T-helper 22 cell (primary cell): ENCODE data around the gene KCTD11.

Experiments used
- DNase-seq: peaks from one replicate; pipeline ENCODE4 v3.0.0-alpha.2; 2020; ENCODE audit warnings: low read depth

Gene KCTD11

DNA sequence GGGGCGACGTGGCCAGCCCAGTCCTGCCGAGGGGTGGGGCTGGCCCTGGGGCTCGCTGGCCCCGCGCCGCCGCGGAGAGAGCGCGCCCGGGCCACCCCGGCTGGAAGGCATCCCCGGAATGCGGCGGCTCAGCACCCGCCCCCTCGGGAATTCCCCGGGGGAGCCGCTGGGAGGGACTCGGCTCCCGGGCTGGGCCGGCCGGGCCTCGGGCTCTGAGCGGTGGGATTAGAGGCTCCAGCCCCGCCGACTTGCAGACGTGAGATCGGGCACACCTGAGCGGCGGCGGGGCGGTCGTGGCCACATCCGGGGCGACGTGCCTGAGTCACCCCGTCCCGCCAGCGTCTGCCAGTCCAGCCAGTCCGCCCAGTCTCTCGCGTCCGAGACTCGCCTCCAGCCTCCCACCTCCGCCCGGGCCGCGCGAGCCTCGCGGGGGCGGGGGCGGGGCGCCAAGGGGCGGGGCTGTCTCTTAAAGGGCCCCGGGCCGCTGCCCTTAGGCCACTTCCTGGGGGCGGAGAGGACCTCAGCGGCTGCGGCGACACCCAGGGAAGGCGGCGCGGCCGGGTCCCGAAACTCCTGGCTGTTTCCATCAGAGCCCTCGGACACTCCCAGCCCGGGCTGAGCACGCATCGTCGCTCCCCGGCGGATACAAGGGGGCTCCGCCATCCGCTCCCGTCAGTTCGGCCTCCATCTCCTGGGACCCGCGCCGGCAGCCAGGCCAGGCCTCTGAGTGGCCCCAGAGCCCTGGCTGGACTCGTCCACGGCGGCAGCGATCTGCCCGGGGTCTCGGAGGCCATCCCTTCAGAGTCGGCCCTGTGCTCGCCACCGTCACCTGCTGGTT, at the start of gene KCTD11:
KCTD11 (plus strand) TSS at position 498 of the 838 bp plus-strand sequence.
- peak; percentile 81 for DNase-seq

DNA sequence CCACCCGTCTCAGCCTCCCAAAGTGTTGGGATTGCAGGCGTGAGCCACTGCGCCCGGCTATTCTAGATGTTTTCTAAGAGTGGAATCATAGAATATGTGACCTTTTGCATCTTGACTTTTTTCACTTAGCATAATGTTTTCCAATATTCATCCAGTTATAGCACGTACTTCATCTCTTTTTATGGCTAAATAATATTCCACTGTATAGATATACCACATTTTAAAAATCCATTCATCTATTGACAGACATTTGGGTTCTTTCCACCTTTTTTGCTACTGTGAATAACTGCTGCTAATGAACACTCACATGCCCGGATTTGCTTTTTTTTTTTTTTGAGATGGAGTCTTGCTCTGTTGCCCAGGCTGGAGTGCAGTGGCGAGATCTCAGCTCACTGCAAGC, 47.8 kb upstream of the KCTD11 start:
- DNase-seq: no peak

DNA sequence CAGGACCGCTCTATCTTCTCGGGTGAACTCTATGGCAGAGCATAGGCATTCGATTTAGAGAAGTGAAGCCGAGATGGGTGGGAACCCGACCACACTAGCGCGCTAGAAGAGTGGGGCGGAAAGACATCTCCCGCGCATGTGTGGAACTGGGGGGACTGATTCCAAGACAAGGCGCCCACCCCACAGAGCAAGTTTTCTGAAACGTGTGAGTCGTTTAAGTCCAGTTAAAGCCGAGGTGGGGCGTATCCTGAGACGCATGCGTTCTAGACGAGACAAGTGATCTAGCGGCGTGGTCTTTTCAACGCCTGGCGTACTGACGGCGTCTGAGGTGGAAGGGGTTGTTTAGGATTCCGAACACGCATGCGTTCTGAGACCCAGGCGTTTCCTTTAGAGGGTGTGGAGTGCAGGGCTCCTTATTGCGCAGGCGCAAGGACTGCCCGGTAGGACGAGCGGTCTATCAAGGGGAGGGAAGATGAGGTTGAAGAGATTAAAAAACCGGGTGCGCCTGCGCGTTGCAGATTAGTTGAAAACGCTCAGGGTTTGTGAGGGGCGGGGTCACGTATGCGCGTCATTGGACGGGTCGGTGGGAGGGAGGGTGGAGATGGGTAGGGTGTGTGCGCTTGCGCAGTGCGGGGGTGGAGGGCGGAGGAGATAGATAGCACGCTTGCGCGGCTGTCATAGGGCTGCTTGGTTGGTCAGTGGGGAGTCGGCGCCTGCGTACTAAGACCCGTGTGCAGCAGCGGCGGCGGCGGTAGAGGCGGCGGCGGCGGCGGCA, 44.9 kb upstream of the KCTD11 start, which contains the start of gene EIF5A:
EIF5A (plus strand) TSS at position 718 of the 775 bp plus-strand sequence. CDS start 2,008 bp downstream, outside the sequence.
- peak; percentile 100 for DNase-seq

DNA sequence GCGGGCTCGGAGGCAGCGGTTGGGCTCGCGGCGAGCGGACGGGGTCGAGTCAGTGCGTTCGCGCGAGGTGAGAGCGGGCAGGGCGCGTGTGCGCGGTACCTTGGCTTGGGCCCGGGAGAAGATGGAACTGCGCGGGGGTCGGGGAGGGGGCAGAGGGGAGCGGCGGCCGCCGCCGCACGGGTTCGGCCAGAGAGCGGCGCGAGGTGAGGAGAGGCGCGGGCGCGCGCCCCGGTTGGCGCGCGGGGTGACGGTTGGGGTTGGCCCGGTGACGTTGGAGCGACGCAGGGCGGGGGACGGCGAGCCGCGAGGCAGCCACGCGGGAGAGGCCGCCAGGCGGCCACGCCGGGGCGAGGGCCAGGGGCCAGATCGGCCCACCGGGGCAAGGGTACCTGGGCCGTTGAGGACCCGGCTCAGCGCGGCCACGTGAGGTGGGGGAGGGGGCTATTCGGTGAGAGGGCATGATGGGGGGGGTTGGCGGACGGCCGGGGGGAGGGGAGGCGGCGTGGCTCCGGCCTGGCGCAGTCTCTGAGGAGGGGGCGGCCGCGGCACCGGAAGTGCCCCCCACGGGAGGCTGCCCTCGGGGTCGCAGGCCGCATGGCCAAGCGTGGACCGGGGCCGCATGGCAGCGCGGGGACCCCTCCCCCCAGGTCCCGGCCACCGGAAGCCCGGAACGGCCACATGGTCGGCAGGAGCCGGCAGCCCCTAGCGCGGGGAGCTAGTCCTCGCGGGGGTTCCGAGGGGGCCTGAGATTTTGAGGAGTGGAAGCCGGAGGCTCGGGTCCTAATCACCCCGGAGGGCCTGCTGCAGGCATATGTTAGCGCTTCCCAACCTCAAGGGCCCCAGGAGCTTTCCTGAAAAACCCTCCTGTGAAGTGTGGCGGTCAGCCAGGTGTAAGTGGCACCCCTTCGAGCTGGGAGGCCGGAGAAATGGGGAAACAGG, 44.0 kb upstream of the KCTD11 start:
- peak; percentile 43 for DNase-seq

DNA sequence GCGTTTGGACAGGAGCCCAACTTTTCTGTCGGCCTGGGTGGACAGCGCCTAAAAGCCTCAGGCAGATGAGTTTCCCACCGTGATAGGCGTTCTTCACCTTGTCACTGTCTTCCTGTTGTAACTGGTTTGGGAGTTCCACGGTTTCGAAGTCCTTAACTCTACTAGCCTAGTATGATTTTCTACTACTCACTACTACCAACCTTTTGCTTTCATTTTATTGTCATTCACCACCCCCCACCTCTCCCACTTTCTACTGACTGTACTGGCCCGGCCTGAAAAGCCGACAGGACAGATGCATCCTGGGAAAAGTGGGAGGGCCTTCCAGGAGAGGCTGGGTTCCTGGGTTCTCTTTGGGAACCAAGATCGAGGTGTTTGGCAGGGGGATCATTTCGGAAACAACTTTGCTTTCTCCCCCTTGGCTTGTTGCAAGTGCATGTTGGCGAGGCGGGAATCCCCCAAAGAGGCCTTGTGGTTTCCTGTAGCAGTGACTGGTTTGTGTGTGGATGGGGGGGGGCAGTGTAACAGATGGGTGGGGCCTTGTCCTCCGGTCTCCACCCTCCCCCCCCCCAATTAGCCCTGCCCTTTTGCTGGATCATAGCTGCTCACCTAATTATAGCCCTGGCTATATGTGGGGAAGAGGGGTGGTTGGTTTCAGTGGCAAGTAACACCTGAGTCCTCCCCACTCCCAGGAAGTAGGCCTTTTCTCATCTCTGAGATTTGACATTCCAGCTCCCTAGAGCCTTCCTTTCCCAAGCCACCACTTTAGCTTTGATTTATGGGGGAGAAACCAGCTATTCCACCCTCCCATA, 43.1 kb upstream of the KCTD11 start:
- peak; percentile 91 for DNase-seq

DNA sequence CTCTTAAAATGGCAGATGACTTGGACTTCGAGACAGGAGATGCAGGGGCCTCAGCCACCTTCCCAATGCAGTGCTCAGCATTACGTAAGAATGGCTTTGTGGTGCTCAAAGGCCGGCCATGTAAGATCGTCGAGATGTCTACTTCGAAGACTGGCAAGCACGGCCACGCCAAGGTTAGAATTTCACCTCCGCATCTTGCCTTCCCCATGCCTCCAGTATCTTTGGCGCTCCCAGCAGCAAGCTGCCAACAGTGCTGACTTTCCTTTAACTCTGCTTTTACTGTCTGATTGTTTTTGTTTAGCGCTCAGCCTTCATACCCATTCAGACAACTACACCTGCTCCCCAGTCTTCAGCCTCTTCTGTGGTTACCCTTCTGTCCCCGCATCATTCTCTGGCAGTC, 42.3 kb upstream of the KCTD11 start:
- DNase-seq: no peak

DNA sequence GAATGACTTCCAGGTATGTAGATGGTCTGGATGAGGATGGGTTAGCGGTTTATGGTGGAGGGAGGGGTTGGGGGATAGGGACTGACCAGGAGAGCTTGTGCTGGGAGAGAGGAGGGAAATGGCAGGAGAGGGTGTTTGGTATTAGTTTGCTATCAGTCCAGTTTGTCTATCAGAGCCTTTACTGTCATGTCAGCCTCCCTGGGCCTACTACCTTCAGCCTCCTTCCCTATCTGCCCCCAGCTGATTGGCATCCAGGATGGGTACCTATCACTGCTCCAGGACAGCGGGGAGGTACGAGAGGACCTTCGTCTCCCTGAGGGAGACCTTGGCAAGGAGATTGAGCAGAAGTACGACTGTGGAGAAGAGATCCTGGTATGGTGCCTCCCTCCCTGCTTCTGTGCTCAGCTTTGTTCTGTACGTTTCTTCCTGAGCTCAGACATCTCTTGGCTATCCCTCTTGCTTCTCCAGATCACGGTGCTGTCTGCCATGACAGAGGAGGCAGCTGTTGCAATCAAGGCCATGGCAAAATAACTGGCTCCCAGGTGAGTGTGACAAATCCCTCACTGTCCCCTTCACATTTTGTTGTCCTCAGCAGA, 40.8 kb upstream of the KCTD11 start:
- no peak for DNase-seq

DNA sequence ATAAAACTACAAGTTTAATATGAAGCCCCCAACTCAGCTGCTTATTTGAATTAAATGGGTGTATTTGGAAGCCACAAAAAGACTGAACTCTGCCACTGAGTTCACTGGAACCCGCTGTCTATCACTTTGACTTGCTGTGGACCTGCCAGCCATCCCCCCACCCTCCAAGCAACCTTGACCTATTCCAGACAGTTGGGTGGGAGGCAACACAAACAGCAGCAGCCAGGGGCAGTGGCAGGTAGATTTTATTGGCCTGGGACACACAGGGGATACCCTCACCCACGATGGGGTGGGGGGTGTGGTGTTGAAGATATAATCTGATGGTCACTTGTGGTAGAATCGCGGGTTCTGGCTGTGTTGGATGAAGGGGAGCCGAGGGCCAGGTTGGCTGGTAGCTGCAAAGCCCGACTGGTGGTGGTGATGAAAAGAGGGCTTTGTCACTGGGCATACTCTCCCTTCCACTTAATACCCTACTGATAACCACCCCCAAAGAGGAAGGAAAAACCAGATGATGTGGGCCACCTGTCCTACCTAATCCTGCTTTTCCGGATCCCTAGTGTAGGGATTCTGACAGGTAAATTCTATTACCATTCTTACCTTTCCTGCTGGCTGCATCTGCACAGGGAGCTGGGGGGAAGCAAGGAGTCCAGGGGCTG, 39.4 kb upstream of the KCTD11 start:
- no peak for DNase-seq

DNA sequence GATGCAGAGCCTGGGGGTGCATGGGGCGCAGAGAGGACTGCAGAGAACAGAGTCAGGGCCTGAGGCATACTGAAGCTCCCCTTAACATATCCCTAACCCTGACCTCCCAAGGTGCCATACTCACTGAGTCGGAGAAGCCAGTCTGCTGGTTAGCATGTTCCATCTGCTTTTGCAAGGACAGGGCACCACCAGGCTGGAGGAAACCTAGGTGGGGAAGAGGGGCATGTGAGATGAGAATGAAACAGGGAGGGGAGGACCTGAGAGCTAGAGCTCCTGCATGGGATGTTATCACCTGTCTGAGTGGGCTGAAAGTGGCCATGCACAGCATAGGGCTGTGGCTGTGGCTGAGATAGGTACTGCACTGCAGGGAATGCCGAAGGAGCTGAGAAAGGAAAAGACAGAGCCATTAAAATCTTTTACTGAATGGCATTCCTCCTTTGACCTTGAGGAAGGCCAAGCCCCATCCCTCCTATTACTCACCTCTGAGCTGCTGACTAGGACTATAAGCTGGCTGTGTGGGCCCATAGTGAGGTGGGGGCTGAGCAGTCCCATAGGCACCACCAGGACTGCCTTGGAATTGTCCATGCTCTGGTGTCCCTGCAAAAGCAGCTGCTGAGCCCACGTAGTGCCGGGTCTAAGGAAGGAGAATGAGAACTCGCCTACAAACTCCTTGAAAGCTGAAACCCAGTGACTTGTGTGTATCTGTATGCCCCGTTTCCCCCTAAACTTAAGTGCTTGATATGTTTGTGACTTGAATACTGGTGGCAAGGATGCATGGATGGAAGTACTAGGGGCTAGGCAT, 38.7 kb upstream of the KCTD11 start:
- no peak for DNase-seq

DNA sequence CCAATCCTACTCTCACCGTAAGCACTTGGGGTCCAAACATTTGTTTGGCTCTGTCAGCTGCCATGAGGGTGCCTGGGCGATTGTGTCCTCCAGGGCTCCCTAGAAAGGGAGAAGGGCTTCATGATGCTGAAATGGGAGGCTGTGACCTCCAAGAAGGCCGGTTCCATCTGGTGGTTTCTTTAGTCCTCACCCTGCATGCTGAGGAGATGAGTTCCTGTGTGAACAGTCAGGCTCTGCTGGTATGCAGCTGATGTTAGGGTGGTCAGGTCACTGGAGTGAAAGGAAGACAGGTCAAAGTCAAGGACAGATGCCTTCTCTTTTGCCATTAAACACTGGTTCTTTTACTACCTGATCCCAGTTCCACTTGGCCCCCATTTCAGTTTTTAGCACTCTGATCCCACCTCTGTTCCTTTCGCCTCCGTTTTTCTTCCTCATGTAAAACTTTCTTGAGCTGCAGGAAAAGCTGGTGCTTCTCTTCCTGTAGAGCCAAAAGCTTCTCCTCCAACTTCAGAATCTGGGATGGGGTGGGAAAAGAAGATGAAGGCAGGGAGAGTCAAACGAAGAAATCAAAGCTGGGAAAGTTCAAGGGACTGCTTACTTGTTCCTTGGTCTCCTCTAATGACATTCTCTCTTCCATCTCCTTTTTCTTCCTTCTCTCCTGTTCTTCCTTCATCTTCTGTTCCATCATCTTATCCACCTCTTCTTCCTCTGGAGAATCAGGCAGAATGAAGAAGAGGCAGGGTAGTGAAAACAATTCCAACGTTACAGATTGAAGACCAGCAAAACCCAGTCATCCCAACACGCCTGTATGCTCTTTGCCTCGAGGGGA, 37.9 kb upstream of the KCTD11 start:
- no peak for DNase-seq

DNA sequence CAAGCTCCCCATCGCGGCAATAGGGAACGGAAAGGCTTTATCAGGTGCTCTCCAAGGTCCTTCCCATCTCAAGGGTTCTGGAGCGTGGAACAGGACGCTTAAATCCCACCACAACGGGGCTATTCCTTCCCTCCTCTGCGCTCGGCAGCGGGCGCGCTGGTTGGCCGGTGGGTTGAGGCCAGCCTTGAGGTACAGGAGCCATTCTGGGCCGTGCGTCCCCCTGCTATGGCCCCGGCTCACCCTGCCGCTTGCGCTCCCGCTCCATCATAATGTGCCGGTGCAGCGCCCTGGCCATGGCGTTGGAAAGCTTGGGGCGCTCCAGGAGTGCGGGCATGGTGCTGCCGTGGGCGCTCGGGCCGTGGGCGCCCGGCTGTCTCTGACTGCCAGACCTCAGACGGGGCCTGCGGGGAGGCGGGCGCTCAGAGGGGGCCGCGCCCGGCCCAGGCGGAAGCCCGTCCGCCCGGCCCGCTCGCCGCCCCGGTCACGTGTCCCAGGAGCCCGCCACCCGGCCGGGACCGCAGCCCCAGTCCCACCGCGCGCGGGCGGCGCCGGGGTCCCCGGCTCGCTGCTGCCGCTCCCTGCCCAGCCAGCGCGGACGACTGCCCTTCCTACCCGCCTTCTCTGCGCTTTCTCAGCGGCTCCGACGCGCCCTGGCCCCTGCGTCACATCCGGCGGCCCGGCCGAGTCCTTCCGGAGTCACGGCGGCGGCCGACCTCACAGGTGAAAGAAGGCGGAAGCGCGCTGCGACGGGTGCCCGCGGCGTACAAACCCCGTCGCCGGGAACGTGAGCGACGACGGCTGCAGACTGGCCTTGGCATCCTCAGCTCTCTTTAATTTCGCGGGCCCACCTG, 37.0 kb upstream of the KCTD11 start, which contains the start of gene GPS2:
GPS2 (minus strand) TSS at position 642 of the 851 bp plus-strand sequence; CDS start at position 334, 308 bp downstream.
- peak; percentile 89 for DNase-seq

DNA sequence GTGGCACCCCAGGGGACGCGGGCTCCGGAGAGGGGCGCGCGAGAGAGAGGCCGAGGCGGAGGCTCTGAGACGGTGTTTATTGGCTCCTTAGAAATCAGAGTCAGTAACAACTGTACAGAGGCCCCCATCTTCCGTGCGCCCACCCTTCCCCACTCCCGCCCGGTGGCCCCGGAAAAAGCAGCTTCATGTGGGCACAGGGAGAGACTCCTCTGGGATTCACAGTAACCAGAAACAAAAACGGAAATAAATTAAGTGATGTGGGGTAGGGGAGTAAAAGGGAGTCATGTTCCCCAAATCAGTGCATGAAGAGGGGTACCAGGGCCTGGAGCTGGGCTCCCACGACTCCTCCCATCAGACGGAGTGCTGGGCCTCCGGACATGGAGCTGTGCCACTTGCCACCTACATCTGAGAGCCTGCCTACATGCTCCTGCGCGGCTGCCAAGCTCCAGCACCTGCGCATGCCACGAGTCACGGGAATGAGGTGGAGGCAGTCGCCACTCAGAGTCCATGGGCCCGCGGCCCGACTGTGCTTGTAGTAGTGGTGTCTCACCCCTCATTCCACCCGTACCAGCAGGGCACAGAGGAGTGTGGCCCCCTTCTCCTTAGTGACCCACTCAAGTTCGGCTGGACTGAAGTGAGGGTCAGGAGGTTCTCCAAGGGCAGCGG, 36.3 kb upstream of the KCTD11 start:
- DNase-seq: no peak

DNA sequence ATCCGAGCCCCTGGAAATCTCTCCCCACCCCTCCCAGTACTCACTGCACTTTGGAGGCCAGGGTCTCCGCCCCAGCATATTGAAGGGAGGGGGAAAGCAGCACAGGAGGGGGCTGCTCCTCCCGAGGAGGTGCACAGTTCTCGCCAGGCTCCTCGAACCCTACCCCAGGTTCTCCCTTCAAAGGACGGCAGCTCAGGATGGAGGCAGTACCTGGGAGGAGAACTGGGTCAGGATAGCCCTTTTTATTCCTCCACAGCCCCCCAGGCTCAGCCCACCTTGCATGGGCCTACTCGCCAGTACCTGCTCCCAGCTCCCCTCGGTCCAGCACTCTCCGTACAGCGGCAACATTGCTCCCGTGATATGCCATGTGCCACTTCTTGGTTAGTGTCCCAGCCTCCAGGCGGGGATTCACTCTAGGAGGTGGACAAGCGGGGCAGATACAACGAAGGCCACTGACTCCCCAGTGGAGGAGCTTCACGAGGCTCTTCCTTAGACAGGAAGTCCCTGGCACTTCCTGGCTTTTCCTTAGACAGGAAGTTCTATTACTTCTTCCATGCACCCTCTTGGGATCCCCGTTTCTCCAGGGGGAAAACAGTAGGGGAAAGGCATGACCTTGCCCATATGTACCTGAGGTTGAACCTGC, 34.7 kb upstream of the KCTD11 start:
- no peak for DNase-seq

DNA sequence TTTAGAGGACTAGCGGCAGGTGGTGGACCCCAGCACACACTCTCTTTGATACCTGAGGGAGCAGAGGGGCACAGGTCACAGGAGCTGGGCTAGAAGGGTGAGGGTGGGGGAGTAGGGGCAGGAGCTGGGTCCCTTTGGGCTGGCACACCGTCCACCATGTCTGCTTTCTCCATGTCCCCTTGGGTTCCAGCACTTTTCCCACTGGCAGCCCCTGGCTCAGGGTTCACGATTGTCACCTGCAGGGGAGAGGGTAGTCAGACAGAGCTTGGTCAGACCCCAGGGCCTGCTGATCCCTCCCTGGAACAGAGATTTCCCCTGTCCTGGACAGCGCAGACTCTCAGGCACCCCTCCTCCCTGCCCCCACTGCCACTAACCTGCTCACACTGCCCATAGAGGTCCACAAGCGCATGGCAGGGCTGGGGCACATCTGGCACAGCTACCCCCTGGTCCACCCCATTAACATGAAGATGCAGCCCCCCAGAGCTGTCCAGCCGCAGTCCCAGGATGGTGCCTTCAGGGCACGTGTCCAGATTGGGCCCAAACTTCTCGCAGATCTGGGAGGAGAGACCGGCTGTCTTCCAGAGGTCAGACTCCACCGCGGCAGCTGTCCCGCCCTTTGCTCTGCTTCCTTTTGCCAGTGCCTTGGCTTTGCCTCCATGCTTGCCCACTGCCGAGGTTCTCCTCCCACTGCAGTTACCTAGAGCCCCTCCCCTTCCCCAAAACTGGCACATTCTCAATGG, 33.7 kb upstream of the KCTD11 start:
- DNase-seq: no peak

DNA sequence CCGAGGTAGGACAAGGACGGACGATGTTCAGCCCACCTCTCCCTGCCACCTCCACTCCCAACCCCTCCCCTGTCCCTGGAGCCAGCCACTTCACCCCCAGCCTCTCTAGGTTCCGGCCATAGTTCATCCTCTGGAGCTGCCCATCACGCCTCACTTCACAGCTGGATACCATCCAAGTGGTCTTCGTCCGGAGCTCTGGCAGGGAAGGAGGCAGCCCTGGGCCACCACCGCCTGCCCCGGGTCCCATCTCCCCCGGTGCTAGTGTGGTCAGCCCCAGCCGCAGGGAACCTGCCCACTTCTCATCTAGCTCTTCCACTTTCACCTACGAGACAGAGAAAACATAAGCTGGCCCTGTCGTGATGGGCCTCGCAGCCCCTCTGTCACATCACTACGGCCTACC, 30.5 kb upstream of the KCTD11 start:
- DNase-seq: no peak
